ENCODE measurements around the gene PLEKHH3.
A peak's percentile ranks its signal among the peaks of the same experiment; 100 is the strongest.
"Not testable (repeated sequence)": the region's sequence is repeated elsewhere in the genome, so short reads cannot be mapped to it uniquely, and the experiment has no call there.

PLEKHH3 gene

GRCh38 chr17:42669705-42669976 is 7.2 kb downstream of the PLEKHH3 start:
- no peak for DNase-seq (ENCODE audit: insufficient read length)
- no peak for FAIRE-seq
- TF ChIP-seq POLR2A (IDR thresholded peaks at IDR 0.05; ENCODE audit: low read depth, low read length): no peak
- TF ChIP-seq TAF1 (IDR thresholded peaks at IDR 0.05; ENCODE audit: borderline replicate concordance, low read depth, low read length): no peak
- TF ChIP-seq POLR2AphosphoS5 (IDR thresholded peaks at IDR 0.05; ENCODE audit: low read depth, low read length): no peak

DNA sequence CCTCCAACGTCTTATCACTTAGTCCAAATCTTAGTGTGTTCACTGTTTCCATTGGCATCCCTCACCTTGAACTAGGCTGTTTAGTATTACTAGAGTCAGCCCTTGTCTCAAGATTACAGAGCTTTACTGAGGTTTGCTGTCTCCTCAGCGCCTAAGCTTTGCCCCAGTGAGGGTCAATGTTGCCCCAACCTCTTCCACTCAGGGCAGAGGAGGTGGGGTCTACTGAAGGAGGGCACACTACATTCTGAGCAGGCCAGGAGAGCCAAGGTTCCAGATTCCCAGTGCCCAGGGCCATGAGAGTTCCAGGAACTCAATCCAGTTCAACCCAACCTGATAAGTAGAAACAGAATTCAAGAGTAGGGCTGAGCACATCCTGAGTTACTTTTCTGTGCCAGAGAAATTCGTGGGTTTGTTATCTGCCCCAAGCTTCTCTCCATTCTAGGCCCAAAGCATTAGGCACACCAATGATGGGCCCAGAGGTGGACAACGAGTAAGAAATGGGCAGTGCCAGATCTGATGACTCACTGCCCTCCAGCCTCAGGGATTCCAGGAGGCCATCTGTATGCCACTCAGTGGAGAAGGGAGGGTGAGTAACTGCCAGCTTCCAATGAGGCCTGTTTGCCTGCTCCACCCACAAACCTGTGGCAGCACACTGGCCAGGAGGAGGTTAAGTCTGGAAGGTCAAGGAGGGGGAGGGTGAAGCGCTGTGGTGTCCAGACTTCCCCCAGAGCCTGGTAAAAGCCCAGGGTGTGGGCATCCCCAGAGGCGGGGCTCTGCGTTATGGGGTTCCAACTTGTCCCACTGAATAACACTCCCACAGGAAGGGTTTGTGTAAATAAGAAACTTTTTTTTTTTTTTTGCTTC is 9.5 kb downstream of the PLEKHH3 start:
- DNase-seq (ENCODE audit: insufficient read length) (no peak), FAIRE-seq (no peak)
- no peak for TF ChIP-seq POLR2AphosphoS5 (IDR thresholded peaks at IDR 0.05; ENCODE audit: low read depth, low read length)
- no peak for TF ChIP-seq TAF1 (IDR thresholded peaks at IDR 0.05; ENCODE audit: borderline replicate concordance, low read depth, low read length)
- TF ChIP-seq POLR2A (IDR thresholded peaks at IDR 0.05; ENCODE audit: low read depth, low read length): no peak

GRCh38 chr17:42666126-42666525 is 10.7 kb downstream of the PLEKHH3 start:
- not testable (repeated sequence) for FAIRE-seq; DNase-seq (ENCODE audit: insufficient read length)

DNA sequence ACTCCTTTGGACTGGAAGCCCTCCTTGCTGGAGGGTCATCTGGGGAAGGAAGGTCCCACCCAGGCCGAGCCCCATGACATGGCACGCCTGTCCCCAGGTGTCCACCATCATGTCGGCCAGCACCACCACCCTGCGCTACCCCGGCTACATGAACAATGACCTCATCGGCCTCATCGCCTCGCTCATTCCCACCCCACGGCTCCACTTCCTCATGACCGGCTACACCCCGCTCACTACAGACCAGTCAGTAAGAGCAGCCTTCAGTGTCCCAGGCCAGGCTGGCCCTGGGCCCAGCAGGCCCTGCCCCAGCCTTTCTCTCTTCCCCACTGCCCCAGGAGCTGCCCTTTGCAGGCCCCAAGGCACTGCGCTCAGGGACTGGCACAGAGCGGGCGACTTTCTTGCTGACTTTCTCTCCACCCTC is 11.2 kb downstream of the PLEKHH3 start:
- DNase-seq (ENCODE audit: insufficient read length) (no peak), FAIRE-seq (no peak)
- TF ChIP-seq POLR2A (IDR thresholded peaks at IDR 0.05; ENCODE audit: low read depth, low read length): no peak
- no peak for TF ChIP-seq POLR2AphosphoS5 (IDR thresholded peaks at IDR 0.05; ENCODE audit: low read depth, low read length)
- TF ChIP-seq TAF1 (IDR thresholded peaks at IDR 0.05; ENCODE audit: borderline replicate concordance, low read depth, low read length): no peak

- FAIRE-seq: no peak
- no peak for DNase-seq (ENCODE audit: insufficient read length)
- TF ChIP-seq POLR2AphosphoS5 (IDR thresholded peaks at IDR 0.05; ENCODE audit: low read depth, low read length): no peak
These were observed 16.0 kb downstream of the PLEKHH3 start for GRCh38 chr17:42660692-42661345.

DNA sequence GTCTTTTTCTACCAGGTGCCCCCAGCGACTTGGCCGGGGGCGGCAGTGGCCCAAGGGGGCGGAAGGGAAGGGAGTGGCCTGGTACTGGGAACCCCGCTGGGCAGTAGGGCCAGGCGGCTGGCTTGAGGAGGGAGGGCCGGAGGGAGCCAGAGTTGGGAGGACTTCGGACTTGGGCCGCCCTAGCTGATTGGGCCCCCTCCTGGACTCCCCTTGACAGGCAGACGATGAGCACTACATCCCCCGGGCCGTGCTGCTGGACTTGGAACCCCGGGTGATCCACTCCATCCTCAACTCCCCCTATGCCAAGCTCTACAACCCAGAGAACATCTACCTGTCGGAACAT is 16.9 kb downstream of the PLEKHH3 start:
- FAIRE-seq: peak; percentile 85
- DNase-seq (ENCODE audit: insufficient read length): not testable (repeated sequence)

DNA sequence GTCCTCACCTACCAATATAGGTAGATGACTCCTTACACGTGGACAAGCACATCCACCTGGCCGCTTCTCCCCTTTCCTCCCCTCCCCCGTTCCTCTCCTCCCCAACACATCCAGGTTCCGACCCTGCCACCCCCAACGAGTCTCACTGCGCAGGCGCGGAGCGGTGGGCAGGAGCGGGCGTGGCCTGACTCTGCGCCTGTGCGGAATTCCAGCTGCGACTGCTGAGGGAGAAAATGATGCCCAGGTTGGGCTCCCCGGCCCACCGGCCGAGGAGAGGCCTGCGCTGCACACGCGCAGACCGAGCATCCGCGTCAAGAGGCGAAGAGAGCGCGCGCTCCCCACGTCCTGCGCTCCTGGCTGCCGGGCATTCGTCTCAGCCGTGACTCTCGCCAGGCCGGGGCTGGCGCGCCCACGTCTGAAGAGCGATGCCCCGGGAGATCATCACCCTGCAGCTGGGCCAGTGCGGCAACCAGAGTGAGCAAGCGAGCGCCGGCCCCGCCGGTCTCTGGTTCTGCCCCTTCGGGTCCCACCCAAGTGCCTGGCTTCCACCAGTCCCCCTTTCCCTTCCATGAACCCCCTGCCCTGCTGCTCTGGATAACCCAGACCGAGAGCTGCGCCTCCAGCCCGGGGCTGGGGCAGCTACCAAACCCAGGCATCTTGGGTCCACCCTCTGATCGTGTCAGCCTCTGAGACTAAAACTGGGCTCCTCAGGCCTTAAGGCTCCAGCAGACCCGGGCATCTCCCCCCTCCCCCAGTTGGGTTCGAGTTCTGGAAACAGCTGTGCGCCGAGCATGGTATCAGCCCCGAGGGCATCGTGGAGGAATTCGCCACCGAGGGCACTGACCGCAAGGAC is 17.5 kb downstream of the PLEKHH3 start, which contains the start of gene TUBG2:
Gene TUBG2, plus strand, starts transcription at position 206 of the 853 bp plus-strand sequence. Its CDS starts 220 bp downstream, at position 426.
- TF ChIP-seq POLR2A (IDR thresholded peaks at IDR 0.05; ENCODE audit: low read depth, low read length) (peak; percentile 60; the same call in 1 of the 2 replicates), TAF1 (IDR thresholded peaks at IDR 0.05; ENCODE audit: borderline replicate concordance, low read depth, low read length) (no peak), POLR2AphosphoS5 (IDR thresholded peaks at IDR 0.05; ENCODE audit: low read depth, low read length) (no peak)
- FAIRE-seq (peak; percentile 88), DNase-seq (ENCODE audit: insufficient read length) (peak; percentile 86)

DNA sequence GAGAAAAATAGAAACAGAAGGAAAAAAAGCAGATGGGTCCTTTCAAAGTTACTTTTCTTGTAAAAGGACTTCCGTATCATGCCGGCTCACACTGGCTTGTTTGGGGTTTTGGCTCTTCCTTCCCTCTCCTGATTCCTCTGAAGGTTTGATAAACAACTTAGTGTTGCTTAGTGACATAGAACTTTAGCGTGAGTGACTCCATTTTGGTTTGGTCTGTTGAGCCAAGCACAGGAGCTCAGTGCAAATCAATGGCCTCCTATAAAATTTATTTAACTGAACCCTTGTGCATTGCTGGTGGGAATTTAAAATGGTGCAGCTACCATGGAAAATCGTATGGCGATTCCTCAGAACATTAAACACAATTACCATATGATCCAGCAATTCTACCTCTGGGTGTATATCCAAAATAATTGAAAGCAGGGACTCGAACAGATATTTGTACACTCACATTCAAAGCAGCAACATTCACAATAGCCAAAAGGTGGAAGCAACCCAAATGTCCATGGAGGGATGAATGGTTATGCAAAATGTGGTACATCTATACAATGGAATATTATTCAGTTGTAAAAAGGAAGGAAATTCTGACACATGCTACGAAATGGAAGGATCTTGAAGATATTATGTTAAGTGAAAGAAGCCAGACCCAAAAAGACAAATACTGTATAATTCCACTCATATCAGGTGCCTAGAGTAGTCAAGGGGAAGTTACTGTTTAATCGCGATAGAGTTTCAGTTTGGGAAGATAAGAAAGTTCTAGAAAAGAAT is 18.8 kb downstream of the PLEKHH3 start:
- no peak for TF ChIP-seq POLR2AphosphoS5 (IDR thresholded peaks at IDR 0.05; ENCODE audit: low read depth, low read length)
- TF ChIP-seq POLR2A (IDR thresholded peaks at IDR 0.05; ENCODE audit: low read depth, low read length): no peak
- no peak for TF ChIP-seq TAF1 (IDR thresholded peaks at IDR 0.05; ENCODE audit: borderline replicate concordance, low read depth, low read length)
- DNase-seq (ENCODE audit: insufficient read length) (no peak), FAIRE-seq (no peak)

DNA sequence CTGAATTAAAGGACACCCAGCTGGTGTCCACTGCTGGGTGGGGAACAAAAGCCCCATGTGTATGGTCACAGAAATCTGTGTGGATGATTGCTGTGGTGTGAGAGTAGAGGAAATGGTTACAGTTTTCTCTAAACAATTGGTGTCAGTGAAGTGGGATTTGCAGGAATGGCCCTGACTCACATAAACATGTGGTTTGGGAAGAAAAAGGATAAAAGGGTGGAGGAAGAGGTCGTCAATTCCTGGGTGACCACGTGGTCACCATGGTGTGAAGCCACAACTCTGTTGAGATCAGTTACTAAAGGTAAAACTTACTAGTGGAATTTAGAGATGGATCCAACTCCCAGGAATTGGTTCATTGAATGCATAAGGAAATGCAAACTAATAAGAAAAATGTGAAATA is 21.3 kb downstream of the PLEKHH3 start:
- DNase-seq (ENCODE audit: insufficient read length): no peak
- FAIRE-seq: no peak
- TF ChIP-seq TAF1 (IDR thresholded peaks at IDR 0.05; ENCODE audit: borderline replicate concordance, low read depth, low read length) (no peak), POLR2AphosphoS5 (IDR thresholded peaks at IDR 0.05; ENCODE audit: low read depth, low read length) (no peak), POLR2A (IDR thresholded peaks at IDR 0.05; ENCODE audit: low read depth, low read length) (no peak)

DNA sequence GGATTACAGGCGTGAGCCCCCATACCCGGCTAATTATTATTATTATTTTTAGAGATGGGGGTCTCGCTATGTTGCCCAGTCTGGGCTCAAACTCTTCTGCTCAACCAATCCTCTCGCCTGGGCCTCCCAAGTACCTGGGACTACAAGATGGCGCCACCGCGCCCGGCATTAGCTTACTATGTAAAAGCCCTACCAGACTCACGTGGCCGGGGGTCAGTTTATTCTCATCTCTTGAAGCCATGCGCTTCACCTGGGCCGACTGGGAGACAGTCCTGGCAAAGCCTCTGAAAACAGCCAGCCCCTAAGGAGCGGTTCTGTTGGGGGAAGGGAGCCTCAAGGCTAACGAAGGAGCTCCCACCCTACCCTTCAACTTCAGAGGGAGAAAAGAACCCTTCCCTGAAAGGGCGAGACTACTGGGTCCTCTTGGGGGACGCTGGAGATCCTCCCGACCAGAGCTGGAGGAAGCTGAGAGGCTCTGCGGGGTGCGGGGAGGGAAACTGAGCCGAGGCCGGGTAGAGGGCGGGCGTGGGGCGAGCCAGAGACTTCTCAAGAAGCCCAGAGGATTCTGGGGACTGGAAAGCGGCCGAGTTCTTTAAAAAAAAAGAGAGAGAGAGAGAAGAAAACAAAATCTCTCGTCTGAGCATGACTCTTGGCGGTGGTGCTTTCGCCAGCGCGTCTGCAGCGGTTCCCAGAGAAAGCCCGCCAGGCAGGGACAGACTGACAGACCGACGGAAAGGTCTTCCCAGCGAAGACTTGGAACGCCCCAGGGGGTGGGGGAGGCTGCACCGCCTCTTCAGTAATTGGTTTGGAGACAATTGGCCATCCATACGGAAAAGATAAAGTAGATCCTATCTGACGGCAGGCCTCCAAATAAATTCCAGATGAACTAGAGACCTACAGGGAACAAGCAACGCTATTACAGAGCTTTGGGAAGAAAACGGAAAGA is 23.3 kb downstream of the PLEKHH3 start:
- no peak for FAIRE-seq

More for the DNA sequence above, 23.3 kb downstream of the PLEKHH3 start:
- TF ChIP-seq POLR2A (IDR thresholded peaks at IDR 0.05; ENCODE audit: low read depth, low read length) (no peak), TAF1 (IDR thresholded peaks at IDR 0.05; ENCODE audit: borderline replicate concordance, low read depth, low read length) (no peak), POLR2AphosphoS5 (IDR thresholded peaks at IDR 0.05; ENCODE audit: low read depth, low read length) (no peak)
- DNase-seq (ENCODE audit: insufficient read length): no peak
